NCI-H2081 treated with DMSO at 0.1 percent for 48 hours (cell line): ENCODE results near the gene TBX5.

Experiments used
- DNase-seq: peaks from one replicate; lab custom pipeline; 2025; lab: John Stamatoyannopoulos, UW

The TBX5 gene

DNA sequence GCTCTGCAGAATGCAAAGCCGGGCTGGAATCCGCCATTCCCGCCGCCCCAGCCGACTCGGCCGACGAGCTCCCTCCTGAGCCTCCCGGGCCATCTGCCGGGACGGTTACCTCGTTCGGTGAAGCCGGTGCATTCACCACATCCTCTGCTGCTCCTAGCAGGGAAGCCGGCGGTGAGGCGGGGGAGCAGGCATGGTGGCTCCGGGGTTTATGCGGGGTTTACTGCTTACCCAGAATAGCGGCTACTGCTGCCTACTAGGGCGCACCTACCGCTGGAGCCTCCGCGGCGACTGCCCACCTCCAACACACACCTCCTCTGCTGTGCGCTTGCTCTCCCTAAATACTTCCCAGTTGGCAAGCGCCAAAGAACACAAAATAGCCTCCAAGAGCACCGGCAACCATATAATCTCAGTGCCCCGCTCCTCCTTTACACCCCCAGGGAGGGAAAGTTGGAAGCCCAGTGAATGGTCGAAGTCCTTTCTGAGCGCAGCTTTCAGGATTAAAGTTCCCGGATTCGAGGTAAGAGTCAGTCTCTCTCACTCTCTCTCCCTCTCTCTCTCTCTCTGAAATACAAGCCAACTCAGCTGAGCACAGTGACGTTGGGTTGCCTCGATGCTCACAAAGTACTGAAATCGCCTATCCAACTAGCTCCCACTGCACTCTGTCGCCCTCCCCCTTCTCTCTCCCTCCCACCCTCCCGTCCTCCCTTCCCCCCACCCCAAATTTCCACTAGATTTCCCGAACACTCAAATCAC, at the start of gene TBX5:
Gene TBX5, minus strand, starts transcription at position 626 of the 753 bp plus-strand sequence. CDS start 2,246 bp downstream, outside the sequence.
- DNase-seq, result no peak

DNA sequence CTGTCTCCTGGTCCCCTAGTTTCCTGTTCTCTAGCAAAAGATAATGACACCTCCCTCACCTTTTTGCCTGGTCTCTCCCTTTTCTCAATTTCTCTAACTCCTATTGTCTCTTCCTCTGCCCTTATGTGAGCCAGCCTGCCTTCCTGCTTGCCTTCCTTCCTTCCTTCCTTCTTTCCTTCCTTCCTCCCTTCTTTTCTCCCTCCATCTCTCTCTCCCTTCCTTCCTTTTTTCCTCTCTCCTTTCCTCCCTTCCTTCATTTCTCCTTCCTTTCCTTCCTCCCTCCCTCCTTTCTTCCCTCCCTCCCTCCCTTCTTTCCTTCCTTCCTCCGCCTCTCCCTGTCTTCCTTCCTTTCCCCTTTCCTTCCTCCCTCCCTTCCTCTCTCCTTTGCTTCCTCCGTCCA, 45.7 kb upstream of the TBX5 start:
- DNase-seq, result no peak

DNA sequence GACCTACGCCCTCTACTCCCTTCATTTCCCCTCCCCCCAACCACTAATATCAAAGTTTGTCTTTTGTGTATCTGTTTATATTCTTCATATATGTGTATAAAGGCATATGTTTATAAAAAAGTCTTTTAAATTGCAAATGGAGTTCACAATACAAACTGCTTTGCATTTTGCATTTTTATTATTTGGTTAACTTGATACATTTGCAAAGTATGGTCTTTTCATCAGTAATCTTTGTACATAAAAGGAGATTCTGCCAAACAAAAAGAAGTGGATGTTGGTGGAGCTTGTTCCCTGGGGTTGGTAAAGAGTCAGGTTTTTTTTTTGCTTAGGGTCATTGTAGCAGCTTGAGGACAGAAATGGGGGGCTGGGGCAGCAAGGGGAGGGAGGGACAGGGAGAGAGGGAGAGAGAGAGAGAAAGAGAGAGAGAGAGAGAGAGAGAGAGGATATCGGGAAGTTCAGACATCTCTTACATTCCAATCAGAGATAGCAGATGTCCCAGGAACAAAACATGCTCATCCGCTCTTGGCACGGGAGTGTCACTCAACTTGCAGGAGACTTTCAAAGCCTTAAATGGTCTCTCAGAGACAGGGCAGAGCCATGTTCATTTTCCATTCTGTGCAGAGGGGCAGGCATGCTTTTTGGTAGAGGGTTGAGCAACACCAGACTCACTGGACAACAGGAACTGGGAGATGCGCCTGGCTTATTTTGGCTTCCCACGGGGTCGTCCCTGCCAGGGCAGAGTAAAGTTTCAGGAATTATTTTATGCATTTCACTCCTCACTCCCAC, 44.8 kb upstream of the TBX5 start:
- DNase-seq, result no peak

GRCh38 chr12:114450019-114450418, 44.1 kb upstream of the TBX5 start:
- no peak for DNase-seq

- DNase-seq, result no peak
Measured at GRCh38 chr12:114448618-114448933, 42.6 kb upstream of the TBX5 start.

DNA sequence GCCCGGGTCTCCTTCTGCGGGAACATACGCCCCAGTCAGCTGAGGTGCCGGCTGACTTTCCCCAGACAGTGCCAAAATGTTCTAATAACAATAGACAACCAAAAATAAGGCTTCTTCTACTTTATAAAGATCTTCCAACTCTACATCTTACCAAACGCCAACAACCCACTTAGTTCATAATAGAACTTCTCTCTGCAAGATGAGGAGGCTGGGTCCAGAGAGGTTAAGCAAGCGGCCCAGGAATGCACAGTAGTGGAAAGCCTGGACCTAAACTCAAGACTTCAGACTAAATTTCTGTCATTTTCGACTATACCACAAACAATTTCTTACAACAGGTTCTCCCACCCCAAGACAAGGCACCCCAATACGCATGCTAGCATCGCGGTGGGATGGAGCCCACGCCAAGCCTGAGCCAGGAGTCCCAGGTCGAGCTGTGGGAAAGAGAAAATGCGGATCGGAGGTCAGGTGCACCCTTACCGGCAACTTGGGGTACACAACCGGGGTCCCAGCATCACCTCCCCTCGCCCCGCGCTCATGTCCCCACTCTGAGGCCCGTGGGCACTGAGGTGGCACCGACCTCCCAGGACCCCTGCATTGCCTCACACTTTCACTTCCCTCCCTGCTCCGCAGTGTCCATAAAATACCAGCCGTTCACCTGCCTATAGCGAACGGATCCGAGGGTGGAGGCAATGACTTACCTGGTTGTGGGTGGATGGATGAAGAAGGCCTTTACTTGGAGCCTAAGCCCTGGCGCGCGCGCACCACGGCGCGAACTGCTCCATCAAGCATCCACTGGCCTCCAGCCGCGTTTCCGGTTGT, 42.1 kb upstream of the TBX5 start:
- no peak for DNase-seq

DNA sequence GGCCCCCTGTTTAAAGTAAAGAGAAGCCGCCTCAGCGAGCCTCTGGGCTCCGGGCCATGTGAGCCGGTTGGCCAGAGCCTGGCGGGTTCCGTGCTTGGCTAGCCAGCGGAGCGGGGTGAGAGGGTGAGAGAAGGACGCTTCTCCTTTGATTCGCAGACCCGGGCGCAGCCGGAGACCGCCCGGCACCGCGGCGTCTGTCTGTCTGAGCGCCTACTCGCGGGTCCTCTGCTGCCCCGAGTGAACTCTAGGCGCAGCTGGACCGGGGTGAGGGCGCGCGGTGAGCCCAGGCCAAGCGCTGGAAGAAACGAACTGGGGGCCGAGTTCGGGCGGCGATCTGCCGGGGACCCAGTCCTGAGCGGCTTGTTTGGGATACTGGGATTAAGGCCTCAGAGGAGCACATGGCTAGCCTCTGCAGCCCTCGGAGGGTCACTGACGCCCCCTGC, 41.4 kb upstream of the TBX5 start:
- DNase-seq, result no peak

DNA sequence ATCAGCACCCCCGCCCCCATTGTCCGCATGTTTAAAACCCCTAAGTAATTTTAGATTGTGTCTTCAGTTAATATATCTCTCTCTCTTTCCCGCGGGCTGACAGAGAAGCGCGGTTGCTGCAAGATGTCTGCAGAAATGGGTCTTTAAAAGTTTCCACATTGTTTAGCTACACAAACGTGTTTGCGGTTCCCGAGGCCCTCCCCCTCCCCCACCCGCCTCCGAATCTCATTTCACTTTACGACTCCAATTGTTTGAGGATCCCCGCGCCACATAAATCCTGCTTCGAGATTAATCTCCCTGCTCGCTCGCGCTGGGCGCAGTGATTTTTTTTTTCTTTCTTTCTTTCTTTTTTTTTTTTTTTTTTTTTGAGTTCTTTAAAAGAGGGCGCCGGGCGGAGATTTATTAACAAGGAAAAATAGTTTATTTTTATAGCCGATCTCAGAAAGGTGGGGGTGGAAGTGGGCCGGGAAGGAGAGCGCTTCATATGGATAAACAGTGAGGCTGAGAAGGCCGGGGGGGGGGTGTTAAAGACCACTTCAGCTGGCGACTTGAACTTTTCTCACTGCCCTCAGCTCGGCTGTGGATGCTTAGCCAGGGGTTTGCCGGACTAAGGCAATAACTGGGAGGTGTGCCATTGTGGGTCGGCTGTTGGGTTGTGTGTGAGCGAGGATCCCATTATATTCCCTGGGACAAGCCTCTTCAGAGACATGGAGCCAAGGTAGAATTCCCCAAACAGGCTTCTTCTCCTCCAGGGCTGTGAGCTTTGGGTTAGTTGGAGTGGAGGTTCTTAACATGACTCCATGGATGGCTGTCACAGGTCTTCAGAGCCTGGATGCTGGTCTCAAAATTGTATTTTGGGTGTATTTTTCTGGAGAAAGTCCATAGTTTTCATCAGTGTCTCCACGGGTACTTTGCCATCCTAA, 39.7 kb upstream of the TBX5 start:
- DNase-seq, result no peak

DNA sequence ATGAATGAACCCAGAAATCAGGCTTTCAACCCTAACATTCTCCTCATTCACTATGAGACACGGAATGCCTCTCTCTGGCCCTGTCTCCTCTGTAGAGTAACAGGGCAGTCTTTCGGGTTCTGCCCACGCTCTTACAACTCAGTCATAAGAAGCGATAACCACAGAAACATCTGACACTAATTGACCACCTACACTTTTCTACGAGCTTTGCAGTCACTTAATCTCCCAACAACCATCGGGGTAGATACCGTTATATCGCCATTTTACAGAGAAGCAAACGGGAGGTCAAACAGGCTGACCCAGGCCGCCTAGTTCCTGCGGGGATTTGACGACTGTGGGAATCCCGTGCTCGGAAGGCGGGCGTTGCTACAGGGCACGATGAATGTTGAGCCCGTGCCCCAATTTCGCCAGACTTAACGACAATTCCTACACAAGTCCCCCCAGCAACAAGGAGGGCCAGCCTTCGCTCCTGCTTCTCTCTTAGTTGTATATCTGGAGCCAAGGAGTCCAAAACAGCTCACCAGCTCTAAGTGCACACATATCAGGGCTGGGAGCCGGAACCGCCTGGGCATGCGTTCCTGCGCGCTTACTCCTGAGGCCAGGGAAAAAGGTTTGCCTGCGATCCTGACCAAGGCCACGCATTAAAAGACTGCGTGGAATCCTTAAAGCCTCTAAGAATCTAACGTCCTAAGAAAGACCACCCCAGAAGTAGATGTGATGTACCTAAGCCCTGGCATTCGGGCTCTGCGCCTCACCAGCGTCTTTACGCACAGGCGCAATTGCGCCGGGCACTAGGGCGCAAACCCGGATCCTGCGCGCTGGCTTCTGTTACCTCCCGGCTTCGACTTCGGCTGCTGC, 38.7 kb upstream of the TBX5 start:
- no peak for DNase-seq

DNA sequence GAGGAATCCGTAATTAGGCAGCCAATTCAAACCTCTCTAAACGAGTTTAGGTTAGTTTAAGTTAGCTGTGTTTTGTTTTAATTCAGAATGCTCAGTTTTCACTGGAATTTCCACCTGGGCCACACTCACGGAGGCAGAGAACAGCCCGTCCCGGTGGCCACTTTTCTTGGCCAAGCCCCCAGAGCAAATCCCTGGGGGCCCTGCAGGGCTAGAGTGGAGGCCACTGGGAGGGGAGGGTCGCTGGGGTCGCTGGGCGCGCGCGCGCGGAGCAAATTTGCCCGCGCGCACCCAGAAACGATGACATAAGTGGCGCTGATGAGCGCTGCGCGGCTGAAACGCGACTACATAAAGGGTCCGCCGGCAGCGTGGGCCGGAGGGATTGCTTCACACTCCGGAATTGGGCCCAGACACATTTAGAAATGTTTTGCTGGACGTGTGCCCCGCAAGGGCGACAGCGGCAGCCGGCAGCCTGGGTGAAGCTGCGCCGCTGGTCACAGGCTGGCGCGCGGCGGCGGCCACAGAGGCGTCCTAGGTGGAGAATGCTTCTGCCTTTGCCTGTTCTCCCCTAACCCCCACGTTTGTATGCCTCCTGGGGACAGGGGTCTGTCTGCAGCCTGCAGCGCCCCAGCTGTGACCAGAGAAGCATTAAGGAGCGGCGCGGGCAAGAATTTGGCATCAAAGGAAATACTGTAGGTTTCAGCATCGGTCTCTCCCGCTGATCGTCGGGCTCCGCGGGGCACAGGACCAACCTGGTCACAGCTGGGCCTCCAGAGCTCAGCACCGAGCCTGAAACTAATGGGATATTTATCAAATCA, 37.9 kb upstream of the TBX5 start:
- DNase-seq, result no peak

- DNase-seq, result no peak
Measured at GRCh38 chr12:114442578-114442977, 36.6 kb upstream of the TBX5 start.

DNA sequence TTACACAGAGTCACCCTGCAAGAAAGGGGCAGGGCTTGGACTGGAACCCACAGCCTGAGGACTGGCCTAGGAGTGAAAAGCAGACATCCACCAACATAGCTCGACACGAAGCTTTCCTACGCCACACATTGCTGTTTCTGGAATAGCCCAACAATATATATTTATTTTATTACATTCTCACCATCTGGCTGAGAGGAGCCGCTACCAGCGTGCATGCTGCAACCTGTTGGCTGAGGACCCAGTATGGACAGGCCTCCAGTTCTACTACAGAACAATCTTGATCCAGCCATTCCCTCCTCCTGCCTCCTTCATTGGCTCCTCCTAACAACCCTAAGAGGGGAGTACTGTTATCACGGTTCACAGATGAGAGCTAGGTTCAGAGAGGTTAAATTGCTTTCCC, 35.6 kb upstream of the TBX5 start:
- DNase-seq, result no peak

DNA sequence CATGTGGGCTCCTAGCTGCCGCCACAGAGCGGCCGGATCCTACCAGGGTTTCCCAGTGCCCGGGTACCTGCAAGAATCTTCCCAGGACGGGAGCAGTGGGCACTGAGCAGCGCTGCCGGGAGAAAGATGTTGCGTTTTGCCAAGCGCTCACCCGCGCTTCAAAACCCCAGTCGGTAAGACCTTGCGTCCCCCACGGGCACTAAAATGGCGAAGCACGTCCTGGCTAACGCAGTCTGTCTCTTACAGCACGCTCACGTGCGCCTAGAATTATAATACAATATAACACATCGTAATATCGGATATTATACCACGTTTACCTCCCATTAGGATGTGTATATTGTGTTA, 35.1 kb upstream of the TBX5 start:
- no peak for DNase-seq

DNA sequence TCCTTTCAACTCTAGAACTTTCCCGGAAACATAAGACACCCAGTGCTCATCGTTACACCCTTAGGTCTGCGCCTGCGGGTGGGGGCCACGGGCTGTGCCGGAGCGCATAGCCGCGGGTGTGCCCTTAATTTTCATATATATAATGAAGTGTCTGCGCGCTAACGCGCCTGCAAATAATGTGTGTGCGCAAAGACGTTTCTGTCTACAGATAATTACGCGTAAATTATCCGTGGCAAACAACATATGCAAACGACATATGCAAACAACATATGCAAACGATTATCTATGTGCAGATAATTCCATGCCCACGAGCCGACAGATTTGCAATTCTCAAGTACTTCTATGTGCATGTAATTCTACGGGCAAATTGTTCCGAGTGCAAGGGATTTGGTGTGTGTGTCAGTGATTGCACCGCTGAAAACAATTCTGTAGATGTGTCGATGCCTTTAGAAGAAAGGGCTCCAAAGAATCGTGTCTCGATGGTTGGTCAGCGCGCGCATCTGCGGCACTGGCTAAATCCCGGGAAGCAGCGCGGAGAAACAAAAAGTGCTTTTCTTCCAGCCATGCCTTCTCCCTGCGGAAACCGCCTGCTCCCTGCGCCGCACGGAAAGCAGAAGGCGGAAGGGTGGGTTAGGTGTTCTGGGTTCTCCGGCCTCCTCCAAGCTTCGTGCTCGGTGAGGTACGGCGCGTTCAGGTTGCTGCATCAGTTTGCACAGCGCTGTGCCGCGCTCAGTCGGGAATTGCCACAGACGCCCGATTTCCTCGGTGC, 34.5 kb upstream of the TBX5 start:
- DNase-seq, result no peak

DNA sequence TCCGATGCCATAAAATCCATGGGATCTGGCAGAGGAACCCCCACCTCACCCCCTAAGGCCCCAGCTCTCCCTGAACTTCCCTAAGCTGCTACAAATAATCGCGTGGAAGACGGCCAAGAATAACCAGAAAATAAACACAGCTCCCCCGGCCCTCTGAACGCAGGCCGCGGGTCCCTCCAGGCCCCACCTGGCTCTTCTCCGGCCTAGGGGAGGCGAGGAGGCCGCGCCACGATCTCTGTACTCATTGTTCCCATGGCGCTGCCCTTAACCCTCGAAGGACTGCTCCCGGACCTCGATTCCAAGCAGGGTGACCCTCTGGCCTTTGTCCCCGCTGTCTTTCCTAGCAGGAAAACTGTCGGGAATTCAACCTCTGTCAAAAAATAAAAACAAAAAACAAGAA, 33.9 kb upstream of the TBX5 start:
- no peak for DNase-seq

DNA sequence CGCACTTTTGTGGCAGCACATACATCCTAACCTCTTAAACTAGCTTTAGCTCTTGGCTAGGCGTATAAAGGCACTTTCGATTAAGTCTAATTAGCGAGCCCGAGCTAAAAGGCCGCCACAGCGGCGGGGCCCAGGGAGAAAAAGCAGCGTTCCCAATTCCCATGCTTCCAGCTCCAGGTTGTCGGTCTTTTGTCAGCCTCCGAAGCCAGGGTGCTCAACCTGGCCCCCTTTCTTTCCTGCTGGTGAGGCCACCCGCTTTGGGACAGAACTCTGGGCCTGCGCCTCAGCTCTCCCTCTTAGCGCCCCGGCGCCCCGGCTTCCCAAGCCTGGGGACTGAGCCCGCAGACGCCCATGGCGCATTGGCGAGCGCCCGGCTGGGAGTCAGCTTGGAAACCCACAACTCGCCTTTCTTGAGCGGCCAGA, 33.3 kb upstream of the TBX5 start:
- no peak for DNase-seq

DNA sequence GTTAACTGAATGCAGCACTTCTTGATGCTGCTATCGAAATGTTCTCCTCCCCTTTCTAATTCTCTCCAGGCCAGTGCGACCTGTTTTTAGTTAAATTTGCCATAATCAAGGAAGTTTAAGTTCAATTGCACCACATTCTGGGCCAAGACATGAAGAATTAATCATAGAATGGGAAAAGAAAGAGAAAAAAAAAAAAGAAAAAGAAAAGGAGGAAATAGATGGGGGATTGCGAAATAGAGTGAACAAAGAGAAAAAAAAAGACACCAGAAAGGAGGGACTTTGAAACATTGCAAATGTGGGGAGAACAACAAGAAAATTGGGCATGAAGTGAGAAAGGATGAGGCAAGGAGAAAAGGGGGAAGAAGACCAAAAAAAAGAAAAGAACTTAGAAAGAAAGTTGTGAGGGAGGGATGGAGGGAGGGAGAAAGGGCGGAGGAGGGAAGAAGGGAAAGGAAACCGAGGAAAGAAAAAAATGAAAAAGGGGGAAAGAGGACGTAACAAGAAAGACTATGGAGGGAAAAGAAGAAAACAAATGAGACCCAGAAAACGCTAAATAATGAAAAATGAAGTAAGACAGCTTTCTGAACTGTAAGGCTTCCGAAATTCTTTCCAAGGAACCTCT, 32.8 kb upstream of the TBX5 start:
- DNase-seq, result no peak

DNA sequence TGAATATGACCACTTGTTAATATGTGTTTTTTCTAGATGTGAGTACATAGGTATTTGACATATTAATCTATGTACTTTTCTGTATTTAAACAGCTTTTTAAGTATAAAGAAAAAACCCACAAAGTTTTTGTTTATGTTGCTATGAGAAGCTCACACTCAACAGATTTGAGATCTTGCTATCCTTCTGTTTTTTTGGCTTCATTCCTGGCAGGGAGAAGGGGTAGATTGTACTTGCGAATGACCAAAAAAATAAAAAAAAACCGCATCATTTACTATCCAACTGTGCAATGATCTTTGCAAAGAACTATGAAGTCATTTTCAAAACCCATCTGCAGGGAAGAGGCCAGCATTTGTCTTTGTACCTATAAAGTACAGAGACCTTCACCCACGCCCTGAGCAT, 28.4 kb upstream of the TBX5 start:
- DNase-seq, result no peak

- no peak for DNase-seq
Measured at GRCh38 chr12:114431902-114432301, 26.0 kb upstream of the TBX5 start.
